Hippocampal formation (tissue), 2 donors: ENCODE data around the gene TNFAIP3.

Experiments used
- DNase-seq, 2 donors: peaks; one replicate each; lab custom pipeline; 2025; lab: John Stamatoyannopoulos, UW

TNFAIP3 gene

DNA sequence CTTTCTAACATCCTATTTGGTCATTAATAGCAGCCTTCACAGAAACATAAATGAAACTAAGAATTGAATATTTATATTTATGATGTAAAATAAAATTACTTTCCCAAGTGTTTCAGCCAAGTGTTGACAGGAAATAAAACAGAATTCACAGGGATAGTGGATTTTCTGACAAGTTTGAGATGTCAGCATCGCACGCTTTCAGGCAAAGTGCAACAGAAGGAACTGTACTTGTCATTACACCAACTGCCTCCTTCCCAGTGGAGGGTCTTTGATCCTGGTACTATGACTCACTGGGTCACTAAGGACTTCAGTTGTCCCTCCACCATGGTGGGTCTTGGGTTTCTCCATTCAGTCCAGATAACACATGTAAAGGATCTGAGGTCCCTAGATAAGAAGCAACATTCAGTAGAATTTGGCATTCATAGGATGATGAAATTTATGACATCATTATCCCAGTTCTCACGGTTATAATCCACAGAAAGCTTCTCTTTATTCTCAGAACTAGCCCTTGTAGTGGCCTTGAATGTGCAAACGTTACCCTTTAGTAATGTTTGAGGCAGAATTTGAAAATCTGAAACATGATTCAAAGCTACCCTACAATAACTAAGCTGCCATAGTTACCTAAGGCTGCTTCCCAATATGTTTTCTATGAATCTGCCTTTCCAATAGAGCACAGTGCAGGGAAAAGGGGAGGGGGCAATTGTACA is 3.8 kb upstream of the TNFAIP3 start:
- DNase-seq: no peak

DNA sequence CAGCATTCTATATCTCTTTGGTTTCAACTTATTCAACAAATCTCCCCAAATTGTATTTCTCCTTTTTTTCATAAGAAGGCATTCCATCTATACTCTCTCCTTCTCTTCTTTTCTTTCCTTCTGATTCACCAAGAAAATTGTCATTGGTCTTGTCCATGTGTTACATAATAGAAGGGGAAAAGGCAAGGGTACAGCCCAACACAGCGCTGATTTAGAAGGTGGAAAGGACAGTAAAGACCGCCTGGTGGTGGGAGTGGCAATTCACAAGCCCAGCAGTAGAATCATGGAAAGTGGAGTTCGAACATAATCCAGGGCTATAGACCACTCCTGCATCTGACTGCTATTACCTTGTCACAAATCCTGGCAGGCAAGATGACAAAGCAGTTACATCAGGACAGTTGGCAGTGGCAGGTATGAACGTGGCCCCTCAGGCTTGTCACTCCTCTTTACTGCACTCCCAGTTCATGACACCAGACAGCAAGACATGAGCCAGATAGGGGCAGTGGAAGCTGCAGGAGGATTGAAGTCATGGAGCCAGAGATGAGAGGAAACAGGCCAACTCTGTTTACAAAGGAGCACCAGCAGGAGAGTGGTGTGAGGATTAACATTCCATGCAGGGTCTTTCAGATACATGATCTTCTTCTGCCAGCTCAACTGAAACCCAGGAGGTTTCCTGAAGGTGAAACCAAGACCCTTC is 2.1 kb upstream of the TNFAIP3 start:
- no peak for DNase-seq

DNA sequence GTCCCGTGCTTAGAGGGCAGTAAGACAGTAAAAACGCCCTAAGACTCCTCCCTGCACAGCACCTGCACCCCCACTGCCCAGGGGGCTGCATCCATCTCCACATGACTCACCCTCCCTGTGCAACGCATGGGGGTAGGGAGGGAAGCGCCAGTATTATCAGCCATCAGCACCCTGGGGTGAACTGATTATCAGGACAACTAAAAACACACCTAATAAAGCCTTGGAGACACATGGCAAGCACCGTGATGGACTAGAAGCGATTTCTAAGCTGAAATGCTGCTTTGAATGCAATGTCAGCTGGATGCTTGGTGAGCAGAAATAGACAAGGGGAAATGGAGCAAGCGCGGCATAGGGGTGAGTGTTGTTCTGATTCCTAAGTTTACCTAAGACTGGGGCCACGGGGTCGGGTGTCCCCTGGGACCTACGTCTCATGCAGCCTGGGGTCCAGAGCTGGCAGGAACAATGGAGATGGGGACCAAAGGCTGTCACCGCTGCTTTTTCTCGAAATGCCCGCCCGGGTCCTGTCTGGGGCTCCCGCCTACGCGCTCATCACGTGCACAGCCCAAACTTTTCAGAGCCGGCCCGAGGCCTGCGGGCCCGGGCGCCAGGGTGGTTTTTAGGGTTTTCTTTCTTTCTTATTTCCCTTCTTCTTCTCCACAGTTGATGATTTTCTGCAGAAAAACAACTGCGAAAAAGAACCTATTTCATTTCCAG is 702 bp upstream of the TNFAIP3 start:
- no peak for DNase-seq

- DNase-seq: no peak
Measured at GRCh38 chr6:137867685-137868509, 838 bp downstream of the TNFAIP3 start.

DNA sequence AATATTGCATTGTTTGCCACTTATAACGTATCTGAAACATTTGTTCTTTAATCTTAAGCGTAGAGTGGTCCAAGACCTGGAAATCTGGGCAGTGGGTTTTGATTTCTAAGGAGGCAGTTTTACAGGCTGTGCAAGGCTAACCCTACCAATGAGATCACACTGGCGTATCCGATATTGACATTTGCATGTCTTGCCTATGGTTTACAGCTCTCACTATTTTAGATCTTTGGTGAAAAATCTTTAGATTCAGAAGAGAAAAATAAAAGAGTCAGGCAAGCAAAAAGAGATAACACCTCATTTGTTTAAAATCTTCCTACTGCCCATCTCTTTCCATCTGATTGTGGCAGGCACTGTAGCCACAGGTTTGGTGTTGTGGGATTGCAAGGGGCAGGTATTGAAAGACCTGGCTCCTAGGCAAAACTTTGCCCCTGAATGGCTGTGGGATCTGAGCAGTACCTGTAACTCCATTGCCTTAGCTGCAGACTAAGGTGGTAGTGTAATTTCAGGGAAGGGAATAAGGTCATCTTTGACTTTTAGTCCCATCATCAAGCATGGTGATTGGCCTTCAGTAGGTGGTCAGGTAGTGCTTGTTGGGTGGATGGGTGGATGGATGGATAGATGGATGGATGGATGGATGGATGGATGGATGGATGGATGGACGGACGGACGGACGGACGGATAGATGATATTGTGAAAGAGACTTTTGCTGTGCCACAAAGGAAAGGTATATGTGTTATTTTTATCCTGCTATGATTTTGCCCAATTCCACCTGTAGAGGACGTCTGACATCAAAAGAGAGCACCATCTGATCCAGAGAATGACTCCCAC is 1.9 kb downstream of the TNFAIP3 start:
- no peak for DNase-seq

DNA sequence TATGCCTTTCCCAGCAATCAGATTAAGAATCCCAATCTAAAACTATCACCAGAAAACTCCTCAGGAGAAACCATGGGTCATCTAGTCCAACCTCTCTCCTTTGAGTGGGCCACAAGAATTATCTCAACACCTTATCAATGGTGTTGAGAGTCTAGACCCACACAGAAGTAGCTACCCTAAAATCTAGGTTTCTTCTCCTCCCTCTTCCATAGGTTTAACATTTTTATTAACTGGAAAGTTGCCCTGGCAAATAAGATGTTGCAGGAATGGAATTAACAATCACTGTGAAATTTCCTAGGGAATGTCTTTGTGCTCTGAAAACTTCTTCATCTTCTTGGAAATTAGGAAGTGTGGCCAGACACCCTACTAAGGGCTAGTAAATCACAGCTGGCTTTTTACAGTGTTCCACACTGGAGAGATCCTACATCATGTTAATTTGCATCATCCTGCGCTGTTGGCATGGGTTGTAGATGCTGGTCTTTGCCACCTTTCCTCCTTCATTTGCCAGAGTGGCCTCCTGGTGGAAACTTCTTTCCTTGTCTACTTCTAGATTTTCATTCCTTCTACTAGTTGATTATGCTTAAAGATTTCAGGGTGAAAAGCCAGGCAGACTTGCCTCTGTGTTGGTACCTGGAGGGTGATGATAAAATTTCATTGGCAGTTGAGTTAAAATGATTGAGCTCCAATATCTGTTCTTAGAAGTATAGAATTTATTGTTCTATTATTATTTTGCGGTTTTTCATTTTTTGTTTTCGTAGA is 2.7 kb downstream of the TNFAIP3 start:
- DNase-seq: no peak

- no peak for DNase-seq
Measured at GRCh38 chr6:137870308-137870644, 3.2 kb downstream of the TNFAIP3 start.

DNA sequence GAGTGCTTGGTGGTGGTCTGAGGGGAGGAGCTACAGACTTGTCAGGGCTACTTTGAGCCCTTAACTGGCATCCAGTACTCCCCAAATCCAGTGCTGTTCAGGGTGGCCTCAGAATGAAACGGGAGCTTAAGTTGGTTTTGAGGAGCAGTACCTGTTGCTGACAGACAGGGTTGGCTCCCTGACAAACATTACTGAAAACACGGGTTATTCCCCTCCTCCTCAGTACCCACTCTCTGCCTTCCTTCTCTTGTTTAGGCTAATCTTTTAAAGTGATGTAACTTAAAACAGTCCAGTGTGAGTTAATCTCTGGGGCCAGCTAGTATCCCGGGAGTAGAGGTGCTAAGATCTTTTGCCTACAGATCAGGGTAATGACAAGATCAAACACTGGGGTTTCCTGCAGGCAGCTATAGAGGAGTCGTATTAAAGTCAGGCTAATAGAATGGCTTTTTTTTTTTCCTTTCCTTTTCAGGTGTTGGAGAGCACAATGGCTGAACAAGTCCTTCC is 3.7 kb downstream of the TNFAIP3 start:
- DNase-seq: no peak

DNA sequence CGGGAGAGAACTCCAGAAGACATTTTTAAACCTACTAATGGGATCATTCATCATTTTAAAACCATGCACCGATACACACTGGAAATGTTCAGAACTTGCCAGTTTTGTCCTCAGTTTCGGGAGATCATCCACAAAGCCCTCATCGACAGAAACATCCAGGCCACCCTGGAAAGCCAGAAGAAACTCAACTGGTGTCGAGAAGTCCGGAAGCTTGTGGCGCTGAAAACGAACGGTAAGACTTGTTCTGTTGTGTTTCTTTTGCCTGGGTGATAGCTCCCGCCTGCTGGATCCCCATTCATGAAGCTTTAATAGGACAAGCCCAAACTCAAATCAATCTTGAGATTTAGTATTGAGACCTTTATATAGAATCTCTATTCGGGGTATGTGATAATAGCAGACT is 4.2 kb downstream of the TNFAIP3 start:
- no peak for DNase-seq

GRCh38 chr6:137871831-137872454 is 4.9 kb downstream of the TNFAIP3 start:
- DNase-seq: no peak

DNA sequence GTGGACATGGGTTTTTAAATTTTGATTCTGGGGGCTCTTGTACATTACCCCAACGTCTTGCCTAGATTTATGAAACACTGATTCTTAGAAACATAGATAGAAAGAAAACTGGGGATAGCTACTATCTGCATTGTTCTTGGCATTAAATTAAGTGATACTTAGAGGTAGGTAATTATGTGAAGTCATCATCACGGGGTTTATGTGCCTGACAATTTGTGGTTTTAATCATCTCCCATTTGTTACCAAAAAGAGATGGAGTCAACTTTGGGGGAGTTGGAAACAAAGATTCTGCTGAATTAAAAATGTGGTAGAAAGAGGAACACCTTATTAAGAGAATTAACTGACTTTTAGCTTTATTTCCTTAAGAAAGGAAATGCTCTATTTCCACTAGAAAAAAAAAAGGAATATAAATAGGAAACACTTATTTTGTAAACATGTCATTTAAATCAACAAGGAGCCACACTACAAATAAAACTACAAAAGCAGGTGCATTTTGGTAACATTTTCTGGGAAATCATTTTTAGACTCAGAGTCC is 5.6 kb downstream of the TNFAIP3 start:
- no peak for DNase-seq

GRCh38 chr6:137873273-137873762 is 6.3 kb downstream of the TNFAIP3 start:
- no peak for DNase-seq

GRCh38 chr6:137874204-137875057 is 7.4 kb downstream of the TNFAIP3 start:
- DNase-seq: no peak

- DNase-seq: no peak
Measured at GRCh38 chr6:137875058-137875520, 8.0 kb downstream of the TNFAIP3 start.

- DNase-seq: no peak
Measured at GRCh38 chr6:137875606-137876005, 8.5 kb downstream of the TNFAIP3 start.

DNA sequence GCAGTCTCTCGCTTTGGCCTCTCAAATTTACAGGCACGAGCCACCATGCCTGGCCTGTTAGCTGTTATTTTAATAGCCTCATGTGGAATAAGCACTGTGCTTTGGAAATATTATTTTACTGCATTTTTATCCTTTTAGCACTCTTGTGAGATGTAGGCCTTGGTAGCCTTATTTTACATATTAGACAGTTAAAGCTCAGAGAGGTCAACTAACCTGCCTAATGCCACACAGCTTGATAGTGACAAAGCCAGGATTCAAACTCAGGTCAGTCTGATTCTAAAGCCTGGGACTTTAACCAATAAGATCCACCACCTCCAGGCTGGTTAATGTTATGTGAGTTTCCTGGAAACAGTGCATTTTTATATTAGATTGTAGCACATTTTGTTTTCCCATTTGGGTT is 9.5 kb downstream of the TNFAIP3 start:
- DNase-seq: no peak

DNA sequence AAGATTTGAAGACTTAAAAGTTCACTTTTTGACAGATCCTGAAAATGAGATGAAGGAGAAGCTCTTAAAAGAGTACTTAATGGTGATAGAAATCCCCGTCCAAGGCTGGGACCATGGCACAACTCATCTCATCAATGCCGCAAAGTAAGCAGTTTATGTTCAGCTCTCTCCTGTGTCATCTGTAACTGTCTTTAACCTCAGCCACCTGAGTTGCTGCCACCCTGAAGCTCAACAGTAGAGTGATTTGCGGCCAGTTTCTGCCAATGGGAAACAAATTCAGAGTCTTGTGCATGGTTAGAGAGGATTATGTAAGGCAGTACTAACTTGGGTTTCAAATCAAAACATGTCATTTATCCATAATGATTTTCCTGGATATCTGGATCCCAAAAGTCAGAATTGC is 10.1 kb downstream of the TNFAIP3 start:
- no peak for DNase-seq

DNA sequence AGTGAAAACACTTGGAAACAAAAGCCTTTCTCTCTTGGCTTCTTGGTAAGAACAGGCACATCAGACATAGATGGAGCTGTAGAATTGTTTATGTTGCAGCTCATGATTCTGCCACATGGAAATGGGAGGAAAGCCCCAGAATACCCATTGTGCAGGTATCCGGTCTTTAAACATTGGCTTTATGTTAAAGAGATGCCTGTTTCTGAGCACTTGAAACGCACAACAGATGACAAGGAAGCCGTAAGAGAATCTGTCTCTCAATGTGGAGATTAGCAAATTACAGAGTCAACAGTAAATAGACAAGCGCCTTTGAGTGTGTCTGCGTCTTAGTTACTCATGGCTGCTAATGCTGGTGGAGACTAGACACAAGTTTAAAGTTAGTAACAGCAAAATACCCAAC is 10.5 kb downstream of the TNFAIP3 start:
- DNase-seq: no peak
